Mucosa of descending colon (tissue), 3 donors: ENCODE data around the gene PET100. TPM values are rescaled to one million over a fixed set of nuclear protein-coding genes. Genes with fewer than 3 reads are reported as not detected.

Experiments used
- ATAC-seq: fragments of 200-7000 bp; cut with Tn5 transposase; one replicate; pipeline ENCODE4 v1.9.1; 2020; ENCODE audit warnings: mild to moderate bottlenecking, moderate library complexity
- DNase-seq, 3 donors: peaks; one replicate each; pipeline ENCODE4 v3.0.0-alpha.2; 2020
- H3K36me3 ChIP-seq: fragments of 200-600 bp; one replicate; pipeline ENCODE4 v1.8.0; 2021; ENCODE audit warnings: low read depth, mild to moderate bottlenecking
- H3K4me1 ChIP-seq: fragments of 200-600 bp; one replicate; pipeline ENCODE4 v1.8.0; 2021; ENCODE audit warnings: low read depth, mild to moderate bottlenecking
- H3K4me3 ChIP-seq: fragments of 200-600 bp; one replicate; pipeline ENCODE4 v1.8.0; 2021; ENCODE audit warnings: mild to moderate bottlenecking
- H3K9me3 ChIP-seq: fragments of 200-600 bp; one replicate; pipeline ENCODE4 v1.8.0; 2021; ENCODE audit warnings: mild to moderate bottlenecking
- CTCF ChIP-seq: fragments of 200-600 bp; IDR thresholded peaks from one replicate; pipeline ENCODE4 v1.8.0; 2022; ENCODE audit warnings: antibody characterized with exemption, mild to moderate bottlenecking
- intact Hi-C, 2 donors: fragments of 100-400 bp; cut with DNase I in 1 of 2; cut with micrococcal nuclease in 1 of 2; formaldehyde crosslinking; loops; one replicate each; pipeline versions ENCODE4 v1.11.0 to v1.11.1; 2022; cut with DNase I, micrococcal nuclease
- total RNA-seq, 3 donors: library from RNA; stranded (reverse); fragmentation: NEBNext Ultra II Directional in 2 of 3; extraction: Animal tissue kit (Norgen Biotek cat#: 25700) in 2 of 3; gene quantifications; one replicate each; pipeline versions ENCODE4 v1.2.1 to v1.2.4, GENCODE V29; 2021 to 2023
- donor health status: DM: no; HTN: no; CAD: no; lungs with moderate emphysema.
- donor health status: DM: no; HTN: no; CAD: no.
- donor health status: DM: no; HTN: yes; CAD: no.

Gene PET100
- total RNA-seq, 3 donors from 2014 or later = 91.1 to 153 (median 110) TPM

GRCh38 chr19:7661744-7662538 lies 32.3 kb downstream of the PET100 start:
- intact Hi-C loops = no loop called here

GRCh38 chr19:7662657-7663056 lies 33.1 kb downstream of the PET100 start:
- intact Hi-C loops = no loop called here
- no peak overlapping the region for H3K4me3 ChIP-seq
- TF ChIP-seq CTCF = no peak
- no peaks in the 10 kb centered on the region for H3K36me3 ChIP-seq
- no peaks in the 10 kb centered on the region for H3K9me3 ChIP-seq
- H3K4me1 ChIP-seq = no peaks in the 10 kb centered on the region
- DNase-seq (no peak), ATAC-seq (no peak)

More at GRCh38 chr19:7661744-7662538, 32.3 kb downstream of the PET100 start:
- no peak for TF ChIP-seq CTCF
- H3K36me3 ChIP-seq = no peaks in the 10 kb centered on the region
- ATAC-seq = no peak
- DNase-seq = no peak
- no peaks in the 10 kb centered on the region for H3K4me1 ChIP-seq
- no peak overlapping the region for H3K4me3 ChIP-seq
- H3K9me3 ChIP-seq = no peaks in the 10 kb centered on the region

GRCh38 chr19:7663706-7664105 lies 34.1 kb downstream of the PET100 start:
- intact Hi-C loops = no loop called here
- Histone ChIP-seq H3K4me3 (no peak overlapping the region), H3K4me1 (no peaks in the 10 kb centered on the region), H3K9me3 (no peaks in the 10 kb centered on the region), H3K36me3 (no peaks in the 10 kb centered on the region)
- no peak for ATAC-seq
- TF ChIP-seq CTCF = no peak
- no peak for DNase-seq

GRCh38 chr19:7665076-7665475 lies 35.5 kb downstream of the PET100 start:
- Histone ChIP-seq H3K9me3 (no peaks in the 10 kb centered on the region), H3K4me3 (no peak overlapping the region), H3K36me3 (no peaks in the 10 kb centered on the region), H3K4me1 (no peaks in the 10 kb centered on the region)
- intact Hi-C loops = no loop called here
- TF ChIP-seq CTCF = no peak
- ATAC-seq (no peak), DNase-seq (no peak)

- intact Hi-C loops = no loop called here
- no peaks in the 10 kb centered on the region for H3K4me1 ChIP-seq
- no peaks in the 10 kb centered on the region for H3K9me3 ChIP-seq
- ATAC-seq = no peak
- no peak for DNase-seq
- H3K4me3 ChIP-seq = no peak within 1 kb of the TSS
- TF ChIP-seq CTCF = no peak
- no peaks in the 10 kb centered on the region for H3K36me3 ChIP-seq
These were observed 39.2 kb downstream of the PET100 start, which contains the start of gene RETN for GRCh38 chr19:7668842-7669241. Gene RETN (plus strand): TSS chr19:7669049. CDS start chr19:7669327, 278 bp downstream.
